ENCODE measurements around the gene CTXND2.

DNA sequence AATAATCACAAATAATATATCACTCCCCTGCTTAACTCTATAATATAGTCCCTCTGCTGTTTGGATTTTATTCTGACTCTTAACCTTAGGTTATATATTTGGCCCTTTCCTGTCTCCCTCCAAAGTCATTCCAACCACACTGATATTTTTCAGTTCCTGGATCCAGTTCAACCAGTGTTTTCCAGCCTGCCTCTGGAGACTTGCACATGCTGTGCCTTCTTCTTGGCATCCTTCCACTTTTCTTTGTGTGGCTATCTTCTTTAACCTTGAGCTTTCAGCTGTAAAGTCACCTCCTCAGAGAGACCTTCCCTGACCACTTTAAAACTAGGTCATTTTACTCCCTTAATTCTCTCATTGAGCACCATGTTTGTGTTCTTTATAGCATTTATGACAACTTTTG is 68.3 kb downstream of the CTXND2 start:
- TF ChIP-seq CREB1 (IDR thresholded peaks at IDR 0.05) (no peak), CTCF (IDR thresholded peaks at IDR 0.05; ENCODE audit: control extremely low read depth in 1 of 3, insufficient read depth in 1 of 3, low read depth in 1 of 3, low read length in 3 of 3) (no peak), RXRA (IDR thresholded peaks at IDR 0.05; ENCODE audit: insufficient read depth, low read depth, low read length) (no peak), BRCA1 (IDR thresholded peaks at IDR 0.05; ENCODE audit: low read depth, low read length) (no peak), POLR2AphosphoS5 (IDR thresholded peaks at IDR 0.05; ENCODE audit: low read depth, low read length) (no peak), SP2 (IDR thresholded peaks at IDR 0.05; ENCODE audit: low read length) (no peak), PHF8 (conservative IDR thresholded peaks at IDR 0.05; ENCODE audit: low read depth, low read length) (no peak), CTBP2 (IDR thresholded peaks at IDR 0.05; ENCODE audit: borderline replicate concordance, insufficient read depth, insufficient read length, low read length) (no peak), EP300 (IDR thresholded peaks at IDR 0.05; ENCODE audit: borderline replicate concordance in 1 of 2, low read depth in 2 of 2, low read length in 2 of 2) (no peak), EZH2 (IDR thresholded peaks at IDR 0.05; ENCODE audit: low read depth, low read length, severe bottlenecking) (no peak)

Measured in H1 (cell line).